ENCODE data around the gene PGR.

Gene PGR

DNA sequence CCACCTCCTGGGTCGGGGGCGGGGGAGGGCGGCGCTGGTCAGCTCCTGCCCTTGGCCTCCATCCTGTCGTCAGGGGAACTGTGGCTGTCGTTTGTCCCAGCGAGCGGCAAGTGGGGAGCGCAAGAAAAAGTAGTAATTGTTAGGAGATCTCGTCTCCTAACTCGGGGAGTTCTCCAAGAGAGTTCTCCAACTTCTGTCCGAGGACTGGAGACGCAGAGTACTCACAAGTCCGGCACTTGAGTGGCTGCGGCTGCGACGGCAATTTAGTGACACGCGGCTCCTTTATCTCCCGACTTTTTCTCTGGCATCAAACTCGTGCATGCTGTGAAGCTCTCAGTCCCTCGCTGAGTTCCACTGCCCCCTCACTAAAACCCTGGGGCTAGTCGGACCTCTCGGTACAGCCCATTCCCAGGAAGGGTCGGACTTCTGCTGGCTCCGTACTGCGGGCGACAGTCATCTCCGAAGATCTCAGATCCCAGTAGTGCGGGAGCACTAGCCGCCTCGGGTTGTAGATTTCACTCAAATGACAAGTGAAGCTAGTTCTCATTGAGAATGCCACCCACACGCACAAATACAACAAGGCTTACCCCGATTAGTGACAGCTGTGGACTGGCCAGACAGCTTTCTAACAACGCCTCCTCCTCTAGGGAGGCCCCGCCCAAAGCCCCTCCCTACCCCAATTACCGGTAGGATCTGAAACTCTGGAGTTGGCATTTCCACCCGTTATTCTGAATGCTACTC lies at the start of gene PGR:
Gene PGR, minus strand, starts transcription at position 611 of the 741 bp plus-strand sequence. CDS start 743 bp downstream, outside the sequence.
- no peak for DNase-seq (ENCODE audit: low read depth)
- no peak within 1 kb of the TSS for H3K4me3 ChIP-seq (ENCODE audit: low read depth, low read length)

- no peak for DNase-seq (ENCODE audit: low read depth)
- no peak overlapping the region for H3K4me3 ChIP-seq (ENCODE audit: low read depth, low read length)
Observed at GRCh38 chr11:101176381-101176780, 46.8 kb upstream of the PGR start.

DNA sequence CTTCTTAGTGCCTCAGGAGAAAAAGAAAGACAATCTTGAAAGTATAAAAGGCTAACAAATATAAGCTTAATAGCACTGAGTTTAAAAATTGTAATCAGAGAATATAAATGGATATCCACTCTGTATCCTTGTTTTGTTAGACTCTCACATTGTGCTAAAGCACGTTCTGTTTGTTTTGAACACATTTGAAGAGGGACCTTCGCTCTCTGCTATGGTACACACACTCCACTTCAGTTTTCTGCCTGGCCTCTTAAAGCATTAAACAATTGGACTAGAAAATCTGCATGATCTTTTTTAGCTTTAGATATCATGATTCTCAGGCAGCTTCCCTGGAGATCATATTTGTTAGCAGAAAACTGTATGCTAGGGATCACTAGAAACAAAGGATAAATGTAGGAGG lies 40.3 kb upstream of the PGR start:
- no peak for DNase-seq (ENCODE audit: low read depth)
- no peak overlapping the region for H3K4me3 ChIP-seq (ENCODE audit: low read depth, low read length)

DNA sequence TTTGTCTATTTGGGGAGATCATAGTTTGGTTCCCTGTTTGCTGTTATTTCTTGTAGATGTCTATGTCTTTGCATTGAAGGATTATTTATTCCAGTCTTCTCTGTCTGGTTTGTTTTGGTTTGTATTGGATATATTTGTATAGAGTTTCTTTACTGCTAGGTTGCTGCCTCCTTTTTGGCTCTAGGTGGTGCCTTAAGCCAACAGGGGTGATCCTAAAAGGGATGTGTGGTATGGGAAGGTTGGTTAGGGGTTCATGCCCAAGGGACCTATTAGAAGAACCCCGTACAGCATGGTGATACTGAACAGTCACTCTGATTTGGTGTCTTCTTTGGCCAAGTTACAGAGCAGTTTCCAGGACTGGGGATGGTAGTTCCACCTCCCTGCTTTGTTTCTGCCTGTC lies 36.4 kb upstream of the PGR start:
- DNase-seq (ENCODE audit: low read depth), result no peak
- H3K4me3 ChIP-seq (ENCODE audit: low read depth, low read length), result no peak overlapping the region

DNA sequence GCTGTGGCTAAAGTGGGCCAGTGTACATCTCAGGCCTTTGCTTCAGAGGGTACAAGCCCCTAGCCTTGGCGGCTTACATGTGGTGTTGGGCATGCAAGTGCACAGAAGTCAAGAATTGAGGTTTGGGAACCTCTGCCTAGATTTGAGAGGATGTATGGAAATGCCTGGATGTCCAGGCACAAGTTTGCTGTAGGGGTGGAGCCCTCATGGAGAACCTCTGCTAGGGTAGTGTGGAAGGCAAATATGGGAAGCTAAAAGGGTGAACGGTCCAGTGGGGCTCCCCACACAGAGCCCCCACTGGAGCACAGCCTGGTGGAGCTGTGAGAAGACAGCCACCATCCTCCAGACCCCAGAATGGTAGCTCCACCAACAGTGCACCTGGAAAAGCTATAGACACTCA lies 28.5 kb upstream of the PGR start:
- no peak overlapping the region for H3K4me3 ChIP-seq (ENCODE audit: low read depth, low read length)
- no peak for DNase-seq (ENCODE audit: low read depth)

DNA sequence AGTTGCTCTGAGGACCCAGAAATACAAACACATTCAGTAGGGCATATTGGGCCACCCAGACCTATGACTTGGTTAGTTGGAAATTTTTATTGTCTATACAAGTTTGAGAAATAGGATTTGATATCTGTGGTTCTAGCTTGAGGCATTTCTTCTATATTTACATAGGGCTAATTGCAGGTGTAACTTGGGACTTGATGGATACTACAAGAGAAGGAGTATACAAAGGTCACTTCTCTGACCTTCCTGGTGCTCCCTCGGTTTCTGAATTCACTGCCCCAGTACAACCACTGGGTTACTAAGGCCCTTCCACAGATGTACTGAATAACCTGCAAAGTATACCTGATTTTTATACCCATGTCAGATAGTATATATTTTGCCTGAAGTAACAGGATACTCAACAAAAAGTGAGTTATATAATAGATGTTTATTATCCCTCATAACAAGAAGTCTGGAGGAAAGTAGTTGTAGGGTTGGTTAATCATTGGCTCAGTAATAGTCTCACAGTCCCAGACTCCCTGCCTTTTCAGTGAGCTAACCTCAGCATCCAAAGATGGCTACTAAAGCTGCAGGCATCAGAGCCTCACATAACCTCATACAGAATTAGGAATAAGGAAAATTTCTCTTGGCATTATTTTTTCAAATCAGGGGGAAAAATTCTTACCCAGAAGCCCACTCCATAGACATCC lies 8.8 kb upstream of the PGR start:
- H3K4me3 ChIP-seq (ENCODE audit: low read depth, low read length), result no peak overlapping the region
- no peak for DNase-seq (ENCODE audit: low read depth)

GRCh38 chr11:101133190-101133589 lies 3.6 kb upstream of the PGR start:
- H3K4me3 ChIP-seq (ENCODE audit: low read depth, low read length), result no peak overlapping the region
- no peak for DNase-seq (ENCODE audit: low read depth)

DNA sequence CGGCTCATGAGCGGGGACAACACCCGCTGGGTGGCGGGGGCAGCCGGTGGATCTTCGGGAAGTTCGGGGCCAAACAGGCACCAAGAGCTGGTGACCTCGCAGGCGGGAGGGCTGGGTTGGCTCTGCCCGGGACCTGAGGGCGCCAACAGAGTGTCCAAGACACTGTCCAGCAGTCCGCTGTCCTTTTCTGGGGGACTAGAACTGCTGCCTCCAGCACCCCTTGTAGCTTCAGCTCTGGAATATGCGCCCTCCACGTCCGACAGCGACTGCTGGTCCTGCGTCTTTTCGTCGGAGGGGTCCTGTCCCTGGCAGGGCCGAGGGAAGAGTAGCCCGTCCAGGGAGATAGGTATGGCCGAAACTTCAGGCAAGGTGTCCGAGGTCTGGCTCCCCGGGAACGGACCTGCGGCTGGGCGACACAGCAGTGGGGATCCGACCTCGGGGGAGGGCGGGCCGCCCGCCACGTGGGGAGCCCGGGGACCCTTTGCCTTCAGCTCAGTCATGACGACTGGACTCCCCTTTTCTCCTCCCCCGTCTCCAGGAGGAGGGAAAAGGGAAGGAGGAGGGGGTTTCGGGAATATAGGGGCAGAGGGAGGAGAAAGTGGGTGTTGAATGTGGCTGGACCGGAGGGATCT lies 926 bp downstream of the PGR start:
- no peak for DNase-seq (ENCODE audit: low read depth)

GRCh38 chr11:101127699-101128570 lies 1.7 kb downstream of the PGR start:
- DNase-seq (ENCODE audit: low read depth), result no peak
- H3K4me3 ChIP-seq (ENCODE audit: low read depth, low read length), result peak overlapping the region; percentile 40

More for the DNA sequence above, 926 bp downstream of the PGR start:
- H3K4me3 ChIP-seq (ENCODE audit: low read depth, low read length), result no peak overlapping the region

GRCh38 chr11:101127197-101127698 lies 2.4 kb downstream of the PGR start:
- peak overlapping the region; percentile 40 for H3K4me3 ChIP-seq (ENCODE audit: low read depth, low read length)

GRCh38 chr11:101126551-101127196 lies 2.9 kb downstream of the PGR start:
- peak overlapping the region; percentile 40 for H3K4me3 ChIP-seq (ENCODE audit: low read depth, low read length)
- DNase-seq (ENCODE audit: low read depth), result no peak

More at GRCh38 chr11:101127197-101127698, 2.4 kb downstream of the PGR start:
- DNase-seq (ENCODE audit: low read depth), result no peak

- DNase-seq (ENCODE audit: low read depth), result no peak
- H3K4me3 ChIP-seq (ENCODE audit: low read depth, low read length), result no peak overlapping the region
Observed at GRCh38 chr11:101115671-101116160, 13.9 kb downstream of the PGR start.

GRCh38 chr11:101113540-101113939 lies 16.1 kb downstream of the PGR start:
- no peak for DNase-seq (ENCODE audit: low read depth)

DNA sequence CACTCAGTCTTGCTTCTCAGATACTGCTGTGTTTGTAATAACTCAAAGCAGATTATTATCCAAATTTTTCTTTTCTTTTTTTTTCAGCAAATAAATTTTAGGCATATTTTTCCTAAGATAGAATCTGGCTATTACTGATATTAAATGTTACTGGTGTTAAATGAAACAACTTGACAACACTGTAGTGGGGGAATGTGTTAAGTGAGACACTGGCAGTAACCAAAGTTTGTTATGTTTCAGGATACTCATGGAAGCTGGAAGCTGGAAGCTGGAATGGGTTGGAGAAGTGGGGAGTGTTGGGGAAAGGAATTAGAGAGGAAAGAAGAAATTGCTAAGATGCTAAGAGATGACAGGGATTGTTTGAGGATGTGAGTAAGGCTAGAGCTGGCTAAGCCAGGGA lies 24.9 kb downstream of the PGR start:
- no peak overlapping the region for H3K4me3 ChIP-seq (ENCODE audit: low read depth, low read length)
- no peak for DNase-seq (ENCODE audit: low read depth)

More at GRCh38 chr11:101113540-101113939, 16.1 kb downstream of the PGR start:
- H3K4me3 ChIP-seq (ENCODE audit: low read depth, low read length), result no peak overlapping the region

DNA sequence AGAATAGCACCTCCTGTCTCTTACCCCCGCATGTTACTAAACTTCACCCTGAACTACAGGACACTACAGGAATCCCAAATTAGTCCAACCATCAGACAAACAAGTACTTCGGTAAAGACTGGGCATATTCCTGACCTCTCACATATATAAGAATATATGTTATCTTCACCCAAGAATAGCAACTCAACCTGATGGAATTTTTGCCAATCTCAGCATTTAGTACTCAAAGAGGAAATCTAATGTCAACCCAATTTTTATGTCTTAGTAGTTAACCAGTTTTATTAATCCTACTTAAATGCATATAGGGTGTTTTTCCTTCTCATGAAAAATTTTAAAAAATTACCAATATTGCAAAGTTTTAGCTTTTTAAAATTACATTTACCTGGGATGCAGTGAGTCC lies 26.2 kb downstream of the PGR start:
- no peak for DNase-seq (ENCODE audit: low read depth)
- no peak overlapping the region for H3K4me3 ChIP-seq (ENCODE audit: low read depth, low read length)

DNA sequence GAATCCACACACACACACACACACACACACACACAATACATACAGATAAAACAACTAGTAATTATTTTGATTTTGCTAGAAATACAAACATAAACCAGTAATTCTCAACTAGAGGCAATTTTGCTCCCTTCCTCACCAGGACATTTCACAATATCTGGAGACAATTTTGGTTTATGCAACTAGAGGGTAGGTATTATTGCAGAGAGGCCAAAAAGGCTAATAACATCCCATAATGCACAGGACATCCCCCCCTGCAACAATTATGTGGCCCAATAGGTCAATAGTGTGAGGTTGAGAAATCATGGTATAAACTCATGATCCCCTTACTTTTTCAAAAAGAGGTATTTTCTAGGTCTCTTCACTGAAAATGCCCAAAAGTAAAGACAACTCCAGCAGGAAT lies 29.0 kb downstream of the PGR start:
- DNase-seq (ENCODE audit: low read depth), result no peak
- H3K4me3 ChIP-seq (ENCODE audit: low read depth, low read length), result no peak overlapping the region

- no peak overlapping the region for H3K4me3 ChIP-seq (ENCODE audit: low read depth, low read length)
- no peak for DNase-seq (ENCODE audit: low read depth)
Observed at GRCh38 chr11:101096036-101096704, 33.4 kb downstream of the PGR start.

DNA sequence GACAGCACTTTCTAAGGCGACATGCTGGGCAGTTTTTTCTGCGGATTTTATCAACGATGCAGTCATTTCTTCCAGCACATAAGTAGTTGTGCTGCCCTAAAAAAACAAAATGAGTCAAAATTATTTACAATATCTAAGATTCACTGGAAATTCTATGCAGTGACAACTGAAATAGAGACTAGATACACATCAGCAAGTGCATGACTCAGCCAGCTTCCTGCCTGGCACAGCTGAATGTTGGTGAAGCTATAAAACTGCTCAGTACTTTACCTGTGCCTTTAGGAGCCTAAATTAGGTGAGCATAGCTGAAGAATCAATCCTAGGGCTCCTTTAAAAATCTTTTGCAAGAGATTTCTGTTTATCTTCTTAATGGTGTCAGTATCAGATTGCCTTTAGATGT lies 37.8 kb downstream of the PGR start:
- no peak for DNase-seq (ENCODE audit: low read depth)
- no peak overlapping the region for H3K4me3 ChIP-seq (ENCODE audit: low read depth, low read length)
